ENCODE data around the gene RAB28. TPM values are rescaled to one million over a fixed set of nuclear protein-coding genes. Genes with fewer than 3 reads are reported as not detected.
"Not testable (repeated sequence)": the region's sequence is repeated elsewhere in the genome, so short reads cannot be mapped to it uniquely, and the experiment has no call there.

Gene RAB28
- total RNA-seq, 4 donors from 2014 or later, result 15.9 to 22.8 (median 18.3) TPM

- intact Hi-C loops (cut with DNase I), result no loop called here
- Histone ChIP-seq H3K9me3 (no peaks in the 10 kb centered on the region), H3K4me1 (peaks cover 7 to 21% (median 11%) of the 10 kb centered on the region in 4 donors), H3K27ac (replicated peaks in 1 of 4) (no peak overlapping the region), H3K27me3 (no peaks in the 10 kb centered on the region), H3K36me3 (no peaks in the 10 kb centered on the region), H3K4me3 (no peak overlapping the region)
- no peak for DNase-seq (ENCODE audit: extremely low spot score)
- 64% methylated on average over 6 of the region's 6 CpGs for WGBS
- TF ChIP-seq EP300 (IDR thresholded peaks at IDR 0.05), result no peak
- TF ChIP-seq POLR2AphosphoS5 (IDR thresholded peaks at IDR 0.05), result no peak
- TF ChIP-seq, protein P1, sequence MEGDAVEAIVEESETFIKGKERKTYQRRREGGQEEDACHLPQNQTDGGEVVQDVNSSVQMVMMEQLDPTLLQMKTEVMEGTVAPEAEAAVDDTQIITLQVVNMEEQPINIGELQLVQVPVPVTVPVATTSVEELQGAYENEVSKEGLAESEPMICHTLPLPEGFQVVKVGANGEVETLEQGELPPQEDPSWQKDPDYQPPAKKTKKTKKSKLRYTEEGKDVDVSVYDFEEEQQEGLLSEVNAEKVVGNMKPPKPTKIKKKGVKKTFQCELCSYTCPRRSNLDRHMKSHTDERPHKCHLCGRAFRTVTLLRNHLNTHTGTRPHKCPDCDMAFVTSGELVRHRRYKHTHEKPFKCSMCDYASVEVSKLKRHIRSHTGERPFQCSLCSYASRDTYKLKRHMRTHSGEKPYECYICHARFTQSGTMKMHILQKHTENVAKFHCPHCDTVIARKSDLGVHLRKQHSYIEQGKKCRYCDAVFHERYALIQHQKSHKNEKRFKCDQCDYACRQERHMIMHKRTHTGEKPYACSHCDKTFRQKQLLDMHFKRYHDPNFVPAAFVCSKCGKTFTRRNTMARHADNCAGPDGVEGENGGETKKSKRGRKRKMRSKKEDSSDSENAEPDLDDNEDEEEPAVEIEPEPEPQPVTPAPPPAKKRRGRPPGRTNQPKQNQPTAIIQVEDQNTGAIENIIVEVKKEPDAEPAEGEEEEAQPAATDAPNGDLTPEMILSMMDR (IDR thresholded peaks at IDR 0.05), result no peak
- TF ChIP-seq POLR2A (IDR thresholded peaks at IDR 0.05; ENCODE audit: low read depth), result no peak
These were observed 70.3 kb downstream of the RAB28 start for GRCh38 chr4:13413729-13414437.

DNA sequence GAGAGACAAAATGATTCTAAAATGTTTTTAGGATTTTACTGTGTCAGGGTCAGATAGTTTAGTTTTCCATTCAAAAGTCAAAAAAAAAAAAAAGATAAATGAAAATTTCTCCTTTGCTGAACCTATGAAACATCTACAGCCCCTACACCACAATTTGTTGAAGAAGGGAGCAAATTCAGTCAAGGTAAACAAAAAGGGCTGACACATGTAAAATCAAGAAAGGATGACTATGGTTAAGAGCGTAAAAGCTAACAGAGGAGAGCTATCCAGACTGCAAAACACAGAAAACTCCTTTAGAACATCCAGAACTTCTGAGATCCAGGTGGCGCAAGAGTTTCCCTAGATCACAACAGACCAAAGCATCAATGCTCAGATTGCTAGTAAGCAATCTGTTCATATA, 72.2 kb downstream of the RAB28 start:
- Histone ChIP-seq H3K36me3 (no peaks in the 10 kb centered on the region), H3K27ac (replicated peaks in 1 of 4) (no peak overlapping the region), H3K9me3 (no peaks in the 10 kb centered on the region), H3K27me3 (no peaks in the 10 kb centered on the region), H3K4me1 (peaks cover 7 to 21% (median 11%) of the 10 kb centered on the region in 4 donors), H3K4me3 (no peak overlapping the region)
- no peak for DNase-seq (ENCODE audit: extremely low spot score)
- 47% methylated on average over 2 of the region's 2 CpGs for WGBS
- intact Hi-C loops (cut with DNase I), result no loop called here
- TF ChIP-seq, protein P1 (IDR thresholded peaks at IDR 0.05), result no peak
- no peak for TF ChIP-seq POLR2A (IDR thresholded peaks at IDR 0.05; ENCODE audit: low read depth)
- no peak for TF ChIP-seq EP300 (IDR thresholded peaks at IDR 0.05)
- no peak for TF ChIP-seq POLR2AphosphoS5 (IDR thresholded peaks at IDR 0.05)

DNA sequence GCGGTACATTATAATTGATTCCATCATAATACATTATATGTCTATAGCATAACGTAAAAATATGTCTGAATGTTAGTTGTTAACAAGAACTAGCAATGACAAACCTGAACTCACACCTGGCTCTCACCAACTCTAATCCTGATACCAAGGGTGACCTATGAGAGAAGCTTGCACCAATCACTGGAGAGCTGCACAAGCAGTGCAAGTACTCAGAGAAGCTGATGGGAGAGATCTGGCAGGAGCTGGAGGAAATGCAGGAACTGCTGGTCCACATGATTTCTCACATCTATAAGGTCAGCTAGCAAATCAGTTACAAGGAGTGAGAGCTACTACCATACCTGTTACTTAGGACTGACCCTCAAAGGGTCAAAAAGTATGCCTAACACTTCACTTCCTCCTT, 74.8 kb downstream of the RAB28 start:
- 91% methylated on average over 2 of the region's 2 CpGs for WGBS
- intact Hi-C loops (cut with DNase I), result no loop called here
- Histone ChIP-seq H3K9me3 (no peaks in the 10 kb centered on the region), H3K4me3 (no peak overlapping the region), H3K27ac (replicated peaks in 1 of 4) (no peak overlapping the region), H3K4me1 (peaks cover 7 to 12% (median 9%) of the 10 kb centered on the region in 4 donors), H3K36me3 (no peaks in the 10 kb centered on the region), H3K27me3 (no peaks in the 10 kb centered on the region)
- no peak for DNase-seq (ENCODE audit: extremely low spot score)
- no peak for TF ChIP-seq POLR2AphosphoS5 (IDR thresholded peaks at IDR 0.05)
- no peak for TF ChIP-seq EP300 (IDR thresholded peaks at IDR 0.05)
- TF ChIP-seq, protein P1 (IDR thresholded peaks at IDR 0.05), result no peak
- TF ChIP-seq POLR2A (IDR thresholded peaks at IDR 0.05; ENCODE audit: low read depth), result no peak

DNA sequence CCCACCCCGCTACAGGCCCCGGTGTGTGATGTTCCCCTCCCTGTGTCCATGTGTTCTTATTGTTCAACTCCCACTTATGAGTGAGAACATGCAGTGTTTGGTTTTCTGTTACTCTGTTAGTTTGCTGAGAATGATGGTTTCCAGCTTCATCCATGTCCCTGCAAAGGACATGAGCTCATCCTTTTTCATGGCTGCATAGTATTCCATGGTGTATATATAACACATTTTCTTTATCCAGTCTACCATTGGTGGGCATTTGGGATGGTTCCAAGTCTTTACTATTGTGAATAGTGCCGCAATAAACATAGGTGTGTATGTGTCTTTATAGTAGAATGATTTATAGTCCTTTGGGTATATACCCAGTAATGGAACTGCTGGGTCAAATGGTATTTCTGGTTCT, 78.0 kb downstream of the RAB28 start:
- H3K27me3 ChIP-seq; intact Hi-C loops (cut with DNase I); H3K4me3 ChIP-seq; DNase-seq (ENCODE audit: extremely low spot score); H3K27ac ChIP-seq (replicated peaks in 1 of 4); H3K4me1 ChIP-seq; H3K36me3 ChIP-seq; H3K9me3 ChIP-seq: not testable (repeated sequence)
- 98% methylated on average over 3 of the region's 3 CpGs for WGBS

- no peaks in the 10 kb centered on the region for H3K27me3 ChIP-seq
- no peaks in the 10 kb centered on the region for H3K36me3 ChIP-seq
- H3K27ac ChIP-seq (replicated peaks in 1 of 4), result no peak overlapping the region
- DNase-seq (ENCODE audit: extremely low spot score), result no peak
- WGBS, result 88% methylated on average over 2 of the region's 2 CpGs
- no peaks in the 10 kb centered on the region for H3K9me3 ChIP-seq
- H3K4me3 ChIP-seq, result no peak overlapping the region
- intact Hi-C loops (cut with DNase I), result no loop called here
- TF ChIP-seq POLR2A (IDR thresholded peaks at IDR 0.05; ENCODE audit: low read depth), result no peak
- no peak for TF ChIP-seq POLR2AphosphoS5 (IDR thresholded peaks at IDR 0.05)
- TF ChIP-seq, protein P1 (IDR thresholded peaks at IDR 0.05), result no peak
- TF ChIP-seq EP300 (IDR thresholded peaks at IDR 0.05), result no peak
- H3K4me1 ChIP-seq, result peaks cover 0 to 3% (median 0%) of the 10 kb centered on the region in 4 donors
These were observed 80.3 kb downstream of the RAB28 start for GRCh38 chr4:13403833-13404232.
